BJ (cell line): ENCODE measurements around the gene C1orf56. TPM values are rescaled to one million over a fixed set of nuclear protein-coding genes. Genes with fewer than 3 reads are reported as not detected.

Experiments
- CTCF ChIA-PET: fragments of 350-600 bp; formaldehyde crosslinking; extraction: SDS; loops from one replicate; lab custom pipeline; 2021; ENCODE audit warnings: antibody characterized with exemption, inconsistent platforms; lab: Yijun Ruan, JAX
- POLR2A ChIA-PET: fragments of 300-600 bp; sonication (Branson Sonifier 250); formaldehyde crosslinking; extraction: SDS; loops from one replicate; lab custom pipeline; 2021; ENCODE audit warnings: antibody characterized with exemption; lab: Charles Lee
- DNase-seq: peaks from one replicate; pipeline ENCODE4 v3.0.0-alpha.2; 2011; ENCODE audit warnings: low read depth
- H3K27me3 ChIP-seq: 2 replicates; pipeline ENCODE4 v1.6.0; 2011; ENCODE audit warnings: low read length; ENCODE audit not compliant: control insufficient read depth, insufficient read depth
- H3K36me3 ChIP-seq: 2 replicates; pipeline ENCODE4 v1.5.1; 2011; ENCODE audit warnings: low read length; ENCODE audit not compliant: control insufficient read depth, insufficient read depth
- H3K4me3 ChIP-seq: 2 replicates; pipeline ENCODE4 v1.5.1; 2011; ENCODE audit warnings: low read depth, mild to moderate bottlenecking, control low read depth, low read length
- polyA plus RNA-seq: library from polyadenylated mRNA; depleted of rRNA; stranded (reverse); fragments of >200 nt; gene quantifications from 2 replicates; pipeline ENCODE4 v1.2.3, GENCODE V29; 2011
- TF ChIP-seq, protein P1 (sequence below): IDR thresholded peaks from 2 replicates; pipeline ENCODE4 v1.5.1; 2011; ENCODE audit warnings: low read depth, mild to moderate bottlenecking, control low read depth, inconsistent platforms, low read length, moderate library complexity; ENCODE audit not compliant: insufficient read depth

Gene C1orf56
- polyA plus RNA-seq, 1 experiment = 2.0 TPM

DNA sequence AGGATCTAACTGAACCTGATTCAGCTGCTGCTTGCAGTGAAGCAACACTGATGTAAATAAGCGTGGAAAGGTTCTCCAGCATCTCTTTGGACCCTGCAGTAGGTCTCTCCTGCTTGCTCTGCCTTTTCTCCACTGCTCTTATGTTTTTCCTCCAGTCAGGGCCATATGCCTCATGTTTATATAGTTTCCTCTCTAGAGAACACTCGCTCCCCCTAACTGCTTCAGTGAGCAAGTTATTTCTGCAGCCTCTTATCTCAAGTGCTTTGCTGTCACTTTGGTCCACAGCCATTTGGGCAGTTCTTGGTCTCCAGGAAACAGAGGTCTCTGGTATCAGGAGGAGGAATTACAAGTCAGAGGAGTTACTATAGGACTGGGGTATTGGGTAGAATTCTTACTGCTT is 34.0 kb upstream of the C1orf56 start:
- H3K27me3 ChIP-seq = no peaks in the 10 kb centered on the region
- DNase-seq = no peak
- TF ChIP-seq, protein P1, sequence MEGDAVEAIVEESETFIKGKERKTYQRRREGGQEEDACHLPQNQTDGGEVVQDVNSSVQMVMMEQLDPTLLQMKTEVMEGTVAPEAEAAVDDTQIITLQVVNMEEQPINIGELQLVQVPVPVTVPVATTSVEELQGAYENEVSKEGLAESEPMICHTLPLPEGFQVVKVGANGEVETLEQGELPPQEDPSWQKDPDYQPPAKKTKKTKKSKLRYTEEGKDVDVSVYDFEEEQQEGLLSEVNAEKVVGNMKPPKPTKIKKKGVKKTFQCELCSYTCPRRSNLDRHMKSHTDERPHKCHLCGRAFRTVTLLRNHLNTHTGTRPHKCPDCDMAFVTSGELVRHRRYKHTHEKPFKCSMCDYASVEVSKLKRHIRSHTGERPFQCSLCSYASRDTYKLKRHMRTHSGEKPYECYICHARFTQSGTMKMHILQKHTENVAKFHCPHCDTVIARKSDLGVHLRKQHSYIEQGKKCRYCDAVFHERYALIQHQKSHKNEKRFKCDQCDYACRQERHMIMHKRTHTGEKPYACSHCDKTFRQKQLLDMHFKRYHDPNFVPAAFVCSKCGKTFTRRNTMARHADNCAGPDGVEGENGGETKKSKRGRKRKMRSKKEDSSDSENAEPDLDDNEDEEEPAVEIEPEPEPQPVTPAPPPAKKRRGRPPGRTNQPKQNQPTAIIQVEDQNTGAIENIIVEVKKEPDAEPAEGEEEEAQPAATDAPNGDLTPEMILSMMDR = no peak
- no peak overlapping the region for H3K4me3 ChIP-seq
- ChIA-PET POLR2A (no interaction called here), CTCF (interaction anchor here (0.5 kb wide), 1 partner anchor 11 kb away, joined by 4 read pairs; no protein-coding TSS in a partner anchor)
- no peaks in the 10 kb centered on the region; the same call in 1 of the 2 replicates for H3K36me3 ChIP-seq

DNA sequence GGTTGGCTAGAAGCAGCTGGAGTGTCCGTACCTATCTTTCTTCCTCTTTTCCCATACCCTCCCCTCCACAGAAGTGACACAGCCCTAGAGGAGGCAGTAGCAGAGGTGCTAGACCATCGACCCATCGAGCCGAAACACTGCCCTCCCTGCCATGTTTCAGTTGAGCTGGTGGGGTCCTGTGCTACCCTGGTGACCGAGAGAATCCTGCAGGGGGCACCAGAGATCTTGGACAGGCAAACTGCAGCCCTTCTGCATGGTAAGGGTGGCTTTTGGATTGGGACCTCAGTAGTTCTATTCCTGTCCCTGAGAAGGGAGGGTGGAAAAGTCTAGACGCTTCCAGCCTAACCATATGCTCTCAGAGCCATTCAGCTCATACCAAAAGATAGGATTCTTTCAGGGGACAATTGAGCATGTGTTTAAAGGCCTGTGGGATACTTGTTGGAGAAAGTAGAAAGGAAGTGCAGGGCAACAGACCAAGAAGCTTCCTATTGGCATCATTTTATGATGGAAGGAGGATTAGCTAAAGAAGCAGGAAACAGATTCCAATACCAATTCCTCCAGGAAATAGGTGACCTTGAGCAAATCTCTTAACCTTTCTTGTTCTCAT is 22.9 kb upstream of the C1orf56 start:
- Histone ChIP-seq H3K27me3 (no peaks in the 10 kb centered on the region), H3K4me3 (no peak overlapping the region), H3K36me3 (peaks cover 4% of the 10 kb centered on the region)
- POLR2A ChIA-PET = no interaction called here
- TF ChIP-seq, protein P1 = peak; percentile 81
- no peak for DNase-seq
- CTCF ChIA-PET = interaction anchor here (0.6 to 3.1 kb wide), 26 partner anchors 10 to 713 kb away, joined by 3 to 26 read pairs (median 4); partner anchors contain the start of genes BNIPL, C1orf56, CDC42SE1 and LYSMD1

DNA sequence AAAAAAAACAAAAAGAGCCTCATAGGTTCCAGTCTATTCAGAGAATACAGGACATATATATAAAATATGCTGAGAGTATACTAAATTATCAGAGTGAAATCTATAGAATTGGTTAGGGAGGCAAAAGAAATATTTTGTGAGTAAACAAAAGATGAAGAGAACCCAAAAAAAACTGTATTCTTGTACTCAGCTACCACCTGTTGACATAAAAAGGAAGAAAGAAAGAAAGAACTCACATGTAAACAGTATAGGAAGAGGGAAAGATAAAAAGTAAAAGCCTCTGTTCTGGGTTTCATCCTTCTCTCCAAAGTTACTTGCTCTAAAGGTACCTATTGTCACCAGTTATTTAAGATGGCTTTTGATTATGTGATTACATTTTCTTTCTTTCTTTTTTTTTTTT is 21.1 kb upstream of the C1orf56 start:
- TF ChIP-seq, protein P1 = no peak
- peaks cover 6% of the 10 kb centered on the region for H3K36me3 ChIP-seq
- CTCF ChIA-PET = interaction anchor here (2.6 to 3.1 kb wide), 2 partner anchors 12 to 23 kb away, joined by 10 to 26 read pairs; partner anchors contain the start of gene BNIPL
- H3K27me3 ChIP-seq = no peaks in the 10 kb centered on the region
- POLR2A ChIA-PET = no interaction called here
- DNase-seq = no peak
- H3K4me3 ChIP-seq = no peak overlapping the region

DNA sequence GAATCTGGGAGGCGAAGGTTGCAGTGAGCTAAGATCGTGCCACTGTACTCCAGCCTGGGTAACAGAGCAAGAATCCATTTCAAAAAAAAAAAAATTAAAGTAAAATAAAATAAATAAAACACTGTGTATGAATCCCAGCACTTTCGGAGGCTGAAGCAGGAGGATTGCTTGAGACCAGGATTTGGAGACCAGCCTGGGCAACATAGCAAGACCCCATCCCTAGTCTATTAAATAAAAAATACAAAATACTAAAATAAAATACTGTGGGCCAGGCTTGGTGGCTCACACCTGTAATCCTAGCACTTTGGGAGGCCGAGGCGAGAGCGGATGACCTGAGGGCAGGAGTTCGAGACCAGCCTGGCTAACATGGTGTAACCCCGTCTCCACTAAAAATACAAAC is 15.4 kb upstream of the C1orf56 start:
- Histone ChIP-seq H3K36me3 (peaks cover 8% of the 10 kb centered on the region), H3K27me3 (no peaks in the 10 kb centered on the region), H3K4me3 (no peak overlapping the region)
- ChIA-PET POLR2A (no interaction called here), CTCF (interaction anchor here (1.6 kb wide), 1 partner anchor 10 kb away, joined by 5 read pairs; no protein-coding TSS in a partner anchor)
- no peak for DNase-seq
- TF ChIP-seq, protein P1 = no peak

DNA sequence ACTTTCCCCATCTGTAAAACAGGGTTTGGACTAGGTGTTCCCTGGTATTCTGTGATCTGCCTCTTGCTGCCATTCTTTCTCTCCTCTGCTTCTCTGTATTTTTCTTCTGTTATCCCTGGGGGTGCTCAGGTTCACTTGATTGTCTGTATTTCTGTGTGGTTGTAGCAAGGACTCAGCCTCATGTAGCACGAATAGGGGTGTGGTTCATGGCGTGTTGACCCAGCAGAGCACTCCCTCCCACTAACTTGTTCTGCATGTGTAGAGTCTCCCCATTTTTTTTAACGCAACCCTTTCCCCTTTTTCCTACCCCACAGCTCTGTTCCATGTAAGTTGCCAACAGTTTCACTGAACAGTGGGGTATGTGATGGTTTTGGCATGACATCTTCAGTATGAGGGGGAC is 12.4 kb upstream of the C1orf56 start:
- no peak for DNase-seq
- CTCF ChIA-PET = interaction anchor here (1.9 kb wide), 1 partner anchor 11 kb away, joined by 9 read pairs; no protein-coding TSS in a partner anchor

More for the DNA sequence above, 12.4 kb upstream of the C1orf56 start:
- no peaks in the 10 kb centered on the region for H3K27me3 ChIP-seq
- POLR2A ChIA-PET = no interaction called here
- TF ChIP-seq, protein P1 = no peak
- H3K36me3 ChIP-seq = peaks cover 6% of the 10 kb centered on the region
- H3K4me3 ChIP-seq = no peak overlapping the region
